Lower lobe of right lung (tissue), 1 donor: ENCODE measurements around the gene SPACA5B. TPM values are rescaled to one million over a fixed set of nuclear protein-coding genes. Genes with fewer than 3 reads are reported as not detected.

Experiments
- total RNA-seq: library from RNA; stranded (reverse); fragmentation: NEBNext Ultra II Directional; extraction: Animal tissue kit (Norgen Biotek cat#: 25700); gene quantifications from one replicate; pipeline ENCODE4 v1.2.1, GENCODE V29; 2021
- donor health status: DM: no; HTN: yes; CAD: no; lungs with severe emphysema.

The SPACA5B gene
- total RNA-seq, 1 donor from 2014 or later = not detected

Other genes starting within 250 kb of the SPACA5B start
- gene ZNF182, start 126.6 kb upstream of the SPACA5B start, total RNA-seq = 6.5 TPM
- gene SPACA5, start 123.6 kb upstream of the SPACA5B start, total RNA-seq = not detected
- gene ZNF630, start 59.0 kb upstream of the SPACA5B start, total RNA-seq = 4.0 TPM
- not detected for gene SSX5, start 66.2 kb downstream of the SPACA5B start, total RNA-seq
- not detected for gene SSX1, start 124.8 kb downstream of the SPACA5B start, total RNA-seq
- not detected for gene SSX3, start 226.1 kb downstream of the SPACA5B start, total RNA-seq